Sigmoid colon (tissue), 4 donors: ENCODE data around the gene RAC2.

ENCODE experiments used
- CTCF ChIP-seq, 4 experiments: fragments of 450-650 bp in 3 of 4; fragments of 200-600 bp in 1 of 4; IDR thresholded peaks; one replicate each; pipeline ENCODE4 v1.5.1; 2016 to 2019; ENCODE audit warnings: antibody characterized with exemption in 4 of 4, mild to moderate bottlenecking in 3 of 4, moderate library complexity in 2 of 4
- POLR2AphosphoS5 ChIP-seq, 4 donors: sonication (generic); formaldehyde crosslinking; IDR thresholded peaks; one replicate each; pipeline ENCODE4 v1.6.1; 2017; ENCODE audit warnings: antibody characterized with exemption in 4 of 4

- TF ChIP-seq POLR2AphosphoS5 (IDR thresholded peaks at IDR 0.05) = no peak
- no peak for TF ChIP-seq CTCF (IDR thresholded peaks at IDR 0.05)
Measured at GRCh38 chr22:37266581-37267134, 22.6 kb upstream of the RAC2 start.
